Lower leg skin (tissue), 3 donors: ENCODE data around the gene DHRS1.

Experiments
- POLR2A ChIP-seq, 2 donors: fragments of 450-650 bp; IDR thresholded peaks; one replicate each; pipeline ENCODE4 v1.6.1; 2016 to 2017; ENCODE audit warnings: antibody characterized with exemption in 2 of 2, mild to moderate bottlenecking in 1 of 2, moderate library complexity in 1 of 2
- TF ChIP-seq, protein P1 (sequence below), 3 donors: fragments of 450-650 bp; IDR thresholded peaks; one replicate each; pipeline ENCODE4 v1.5.1; 2016; ENCODE audit warnings: antibody characterized with exemption in 3 of 3, mild to moderate bottlenecking in 3 of 3, moderate library complexity in 2 of 3

DNA sequence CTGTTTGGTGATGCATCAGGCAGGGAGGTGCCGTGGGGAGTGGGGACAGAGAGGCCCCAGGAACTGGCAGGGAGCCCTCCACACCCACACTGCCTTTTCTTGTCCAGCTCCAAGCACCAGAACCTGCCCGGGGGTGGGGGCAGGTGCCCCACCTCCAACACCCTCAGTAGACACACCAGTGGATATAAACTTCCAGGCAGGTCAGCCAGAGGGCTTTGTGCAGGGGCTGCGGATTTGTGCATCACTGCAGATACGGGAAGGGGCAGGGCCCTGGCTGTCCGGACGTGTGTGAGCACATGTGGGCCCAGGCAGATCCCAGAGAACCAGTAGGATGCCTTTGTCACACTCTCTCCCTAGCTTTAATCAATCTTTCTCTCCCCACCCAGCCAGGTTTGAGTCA lies 35.3 kb downstream of the DHRS1 start:
- TF ChIP-seq, protein P1, sequence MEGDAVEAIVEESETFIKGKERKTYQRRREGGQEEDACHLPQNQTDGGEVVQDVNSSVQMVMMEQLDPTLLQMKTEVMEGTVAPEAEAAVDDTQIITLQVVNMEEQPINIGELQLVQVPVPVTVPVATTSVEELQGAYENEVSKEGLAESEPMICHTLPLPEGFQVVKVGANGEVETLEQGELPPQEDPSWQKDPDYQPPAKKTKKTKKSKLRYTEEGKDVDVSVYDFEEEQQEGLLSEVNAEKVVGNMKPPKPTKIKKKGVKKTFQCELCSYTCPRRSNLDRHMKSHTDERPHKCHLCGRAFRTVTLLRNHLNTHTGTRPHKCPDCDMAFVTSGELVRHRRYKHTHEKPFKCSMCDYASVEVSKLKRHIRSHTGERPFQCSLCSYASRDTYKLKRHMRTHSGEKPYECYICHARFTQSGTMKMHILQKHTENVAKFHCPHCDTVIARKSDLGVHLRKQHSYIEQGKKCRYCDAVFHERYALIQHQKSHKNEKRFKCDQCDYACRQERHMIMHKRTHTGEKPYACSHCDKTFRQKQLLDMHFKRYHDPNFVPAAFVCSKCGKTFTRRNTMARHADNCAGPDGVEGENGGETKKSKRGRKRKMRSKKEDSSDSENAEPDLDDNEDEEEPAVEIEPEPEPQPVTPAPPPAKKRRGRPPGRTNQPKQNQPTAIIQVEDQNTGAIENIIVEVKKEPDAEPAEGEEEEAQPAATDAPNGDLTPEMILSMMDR (IDR thresholded peaks at IDR 0.05): no peak
- TF ChIP-seq POLR2A (IDR thresholded peaks at IDR 0.05): no peak
